Measurements from ENCODE around the gene RREB1. TPM values are rescaled to one million over a fixed set of nuclear protein-coding genes. Genes with fewer than 3 reads are reported as not detected.
A peak's percentile ranks its signal among the peaks of the same experiment; 100 is the strongest.

RREB1 gene
- polyA plus RNA-seq, 1 donor (not counting 4 experiments of a cell fraction or from before 2014, with no cell fraction given), result 6.1 TPM

DNA sequence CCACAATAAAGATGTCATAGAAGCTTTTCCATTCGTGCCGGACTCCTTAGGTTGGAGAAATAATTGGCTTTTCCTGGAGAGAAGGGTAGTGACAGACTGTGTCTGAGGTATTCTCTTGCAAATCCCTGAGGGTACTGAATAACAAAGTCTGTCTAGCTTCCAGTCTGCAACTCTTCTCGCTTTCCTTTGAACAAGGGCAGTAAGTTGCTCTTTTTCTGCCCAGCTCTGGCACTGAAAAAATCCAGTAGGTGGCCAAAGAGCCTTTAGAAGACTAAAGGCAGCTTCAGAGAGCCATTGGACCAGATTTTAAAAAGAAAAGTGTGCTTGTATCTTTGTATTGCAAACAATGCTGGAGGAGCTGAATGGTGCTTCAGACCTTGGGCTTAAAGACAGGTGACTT is 20.7 kb upstream of the RREB1 start:
- H2AFZ ChIP-seq (ENCODE audit: control insufficient read depth, low read length), result peak overlapping the region; percentile 53
- no peaks in the 10 kb centered on the region for H3K36me3 ChIP-seq (ENCODE audit: control insufficient read depth in 2 of 2, extremely low read depth in 1 of 2, insufficient read depth in 2 of 2, low read length in 2 of 2)
- peaks cover 5% of the 10 kb centered on the region for H3K4me1 ChIP-seq (ENCODE audit: control insufficient read depth, extremely low read depth, insufficient read depth, low read length)
- H3K4me2 ChIP-seq (ENCODE audit: control insufficient read depth, extremely low read depth, insufficient read depth, low read depth, low read length), result peak overlapping the region; percentile 66
- TF ChIP-seq CTCF (optimal IDR thresholded peaks at IDR 0.05 in 1 of 3, IDR thresholded peaks at IDR 0.05 in 1 of 3, conservative IDR thresholded peaks at IDR 0.05 in 1 of 3; ENCODE audit: extremely low read depth in 1 of 3, insufficient read depth in 2 of 3, low read length in 3 of 3) (no peak), EZH2 (IDR thresholded peaks at IDR 0.05; ENCODE audit: low read length) (no peak)
- H4K20me1 ChIP-seq (ENCODE audit: control insufficient read depth, extremely low read depth, insufficient read depth, low read length), result no peaks in the 10 kb centered on the region
- no peak overlapping the region for H3K9ac ChIP-seq (ENCODE audit: control insufficient read depth, extremely low read depth, insufficient read depth, low read length)
- H3K4me3 ChIP-seq (ENCODE audit: control insufficient read depth in 2 of 3, extremely low read depth in 1 of 3, insufficient read depth in 2 of 3, low read depth in 1 of 3, low read length in 3 of 3), result peak overlapping the region in 1 of 3 experiments; percentile 41
- no peaks in the 10 kb centered on the region for H3K9me3 ChIP-seq (ENCODE audit: control insufficient read depth, low read depth, low read length)
- no peaks in the 10 kb centered on the region for H3K79me2 ChIP-seq (ENCODE audit: control insufficient read depth, insufficient read depth, low read length)
- H3K27ac ChIP-seq (ENCODE audit: control insufficient read depth, insufficient read depth, low read length), result no peak overlapping the region
- no peak for DNase-seq (ENCODE audit: low read depth, low spot score)
- no peaks in the 10 kb centered on the region for H3K9me1 ChIP-seq (ENCODE audit: control insufficient read depth, extremely low read depth, insufficient read depth, low read length)
- H3K27me3 ChIP-seq (ENCODE audit: control insufficient read depth, extremely low read depth, insufficient read depth, low read length), result no peaks in the 10 kb centered on the region
- no peak for FAIRE-seq
- dilution Hi-C loops (cut with MboI; ENCODE audit: extremely low pct_ligation_motif_present, low sequenced_read_pairs), result no loop called here

- H3K9me1 ChIP-seq (ENCODE audit: control insufficient read depth, extremely low read depth, insufficient read depth, low read length), result no peaks in the 10 kb centered on the region
- no peak overlapping the region for H2AFZ ChIP-seq (ENCODE audit: control insufficient read depth, low read length)
- no peaks in the 10 kb centered on the region for H3K9me3 ChIP-seq (ENCODE audit: control insufficient read depth, low read depth, low read length)
- H3K4me1 ChIP-seq (ENCODE audit: control insufficient read depth, extremely low read depth, insufficient read depth, low read length), result peaks cover 5% of the 10 kb centered on the region
- no peaks in the 10 kb centered on the region for H3K79me2 ChIP-seq (ENCODE audit: control insufficient read depth, insufficient read depth, low read length)
- no peak overlapping the region for H3K27ac ChIP-seq (ENCODE audit: control insufficient read depth, insufficient read depth, low read length)
- dilution Hi-C loops (cut with MboI; ENCODE audit: extremely low pct_ligation_motif_present, low sequenced_read_pairs), result no loop called here
- no peak overlapping the region for H3K4me3 ChIP-seq (ENCODE audit: control insufficient read depth in 2 of 3, extremely low read depth in 1 of 3, insufficient read depth in 2 of 3, low read depth in 1 of 3, low read length in 3 of 3)
- H3K36me3 ChIP-seq (ENCODE audit: control insufficient read depth in 2 of 2, extremely low read depth in 1 of 2, insufficient read depth in 2 of 2, low read length in 2 of 2), result no peaks in the 10 kb centered on the region
- H3K27me3 ChIP-seq (ENCODE audit: control insufficient read depth, extremely low read depth, insufficient read depth, low read length), result no peaks in the 10 kb centered on the region
- no peaks in the 10 kb centered on the region for H4K20me1 ChIP-seq (ENCODE audit: control insufficient read depth, extremely low read depth, insufficient read depth, low read length)
- H3K9ac ChIP-seq (ENCODE audit: control insufficient read depth, extremely low read depth, insufficient read depth, low read length), result no peak overlapping the region
- FAIRE-seq, result no peak
- DNase-seq (ENCODE audit: low read depth, low spot score), result no peak
- H3K4me2 ChIP-seq (ENCODE audit: control insufficient read depth, extremely low read depth, insufficient read depth, low read depth, low read length), result peak overlapping the region; percentile 66
- TF ChIP-seq CTCF (optimal IDR thresholded peaks at IDR 0.05 in 1 of 3, IDR thresholded peaks at IDR 0.05 in 1 of 3, conservative IDR thresholded peaks at IDR 0.05 in 1 of 3; ENCODE audit: extremely low read depth in 1 of 3, insufficient read depth in 2 of 3, low read length in 3 of 3), result no peak
Measured at GRCh38 chr6:7087491-7087979, 20.2 kb upstream of the RREB1 start.

Data from keratinocyte (primary cell).